Chondrocyte (in vitro differentiated cells): ENCODE data around the gene VSTM4. TPM values are rescaled to one million over a fixed set of nuclear protein-coding genes. Genes with fewer than 3 reads are reported as not detected.

Experiments used
- DNase-seq: peaks from one replicate; pipeline ENCODE4 v3.0.0; 2021; ENCODE audit warnings: mixed read lengths, low spot score
- H3K27ac Mint-ChIP-seq: one replicate; pipeline ENCODE4 v1.8.0; 2021; ENCODE audit warnings: mild to moderate bottlenecking, moderate library complexity, mixed read lengths; ENCODE audit not compliant: unreplicated experiment
- H3K27me3 Mint-ChIP-seq: 2 replicates; pipeline ENCODE4 v1.8.0; 2021; ENCODE audit warnings: low read depth, mixed read lengths
- H3K36me3 Mint-ChIP-seq: 2 replicates; pipeline ENCODE4 v1.8.0; 2021; ENCODE audit warnings: low read depth, mixed read lengths
- H3K4me1 Mint-ChIP-seq: 2 replicates; pipeline ENCODE4 v1.8.0; 2021; ENCODE audit warnings: low read depth, mild to moderate bottlenecking, mixed read lengths
- H3K4me3 Mint-ChIP-seq: one replicate; pipeline ENCODE4 v1.8.0; 2021; ENCODE audit warnings: mild to moderate bottlenecking, moderate library complexity, mixed read lengths; ENCODE audit not compliant: unreplicated experiment
- H3K9me3 Mint-ChIP-seq: 2 replicates; pipeline ENCODE4 v1.8.0; 2021; ENCODE audit warnings: low read depth, mixed read lengths
- total RNA-seq: library from RNA; stranded (reverse); gene quantifications from 3 replicates; pipeline ENCODE4 v1.2.1, GENCODE V29; 2021
- TF ChIP-seq, protein P1 (sequence below): fragments of 200-600 bp; sonication (generic); IDR thresholded peaks from 2 replicates; pipeline ENCODE4 v1.5.0; 2021; ENCODE audit warnings: antibody characterized with exemption, mild to moderate bottlenecking, moderate library complexity

VSTM4 gene
- total RNA-seq, 1 donor from 2014 or later = 7.2 TPM

DNA sequence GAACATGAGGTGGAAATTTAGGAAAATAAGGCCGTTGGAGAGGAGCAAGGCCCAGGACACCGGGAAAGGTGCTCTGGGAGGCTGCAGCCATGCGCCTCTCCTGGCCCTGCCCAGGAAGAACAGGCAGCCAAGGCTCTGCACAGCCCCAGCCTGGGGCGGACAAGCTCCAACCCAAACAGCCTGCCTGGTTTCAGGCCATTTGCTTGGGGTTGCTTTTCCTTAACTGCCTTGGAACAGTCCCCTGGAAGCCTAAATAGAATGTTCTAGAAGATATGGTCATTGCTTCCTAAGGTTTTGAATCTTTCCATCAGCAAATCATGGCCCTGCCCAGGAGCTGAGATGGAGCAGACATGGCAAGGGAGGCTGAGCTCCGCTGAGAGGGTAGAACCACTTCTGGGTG lies 11.0 kb downstream of the VSTM4 start:
- Mint-ChIP-seq H3K4me3 (no peak overlapping the region), H3K27me3 (peaks cover 1% of the 10 kb centered on the region), H3K27ac (no peak overlapping the region), H3K4me1 (peaks cover 10% of the 10 kb centered on the region), H3K36me3 (peaks cover 5% of the 10 kb centered on the region), H3K9me3 (peaks cover 2% of the 10 kb centered on the region)
- no peak for DNase-seq
- TF ChIP-seq, protein P1, sequence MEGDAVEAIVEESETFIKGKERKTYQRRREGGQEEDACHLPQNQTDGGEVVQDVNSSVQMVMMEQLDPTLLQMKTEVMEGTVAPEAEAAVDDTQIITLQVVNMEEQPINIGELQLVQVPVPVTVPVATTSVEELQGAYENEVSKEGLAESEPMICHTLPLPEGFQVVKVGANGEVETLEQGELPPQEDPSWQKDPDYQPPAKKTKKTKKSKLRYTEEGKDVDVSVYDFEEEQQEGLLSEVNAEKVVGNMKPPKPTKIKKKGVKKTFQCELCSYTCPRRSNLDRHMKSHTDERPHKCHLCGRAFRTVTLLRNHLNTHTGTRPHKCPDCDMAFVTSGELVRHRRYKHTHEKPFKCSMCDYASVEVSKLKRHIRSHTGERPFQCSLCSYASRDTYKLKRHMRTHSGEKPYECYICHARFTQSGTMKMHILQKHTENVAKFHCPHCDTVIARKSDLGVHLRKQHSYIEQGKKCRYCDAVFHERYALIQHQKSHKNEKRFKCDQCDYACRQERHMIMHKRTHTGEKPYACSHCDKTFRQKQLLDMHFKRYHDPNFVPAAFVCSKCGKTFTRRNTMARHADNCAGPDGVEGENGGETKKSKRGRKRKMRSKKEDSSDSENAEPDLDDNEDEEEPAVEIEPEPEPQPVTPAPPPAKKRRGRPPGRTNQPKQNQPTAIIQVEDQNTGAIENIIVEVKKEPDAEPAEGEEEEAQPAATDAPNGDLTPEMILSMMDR = no peak

DNA sequence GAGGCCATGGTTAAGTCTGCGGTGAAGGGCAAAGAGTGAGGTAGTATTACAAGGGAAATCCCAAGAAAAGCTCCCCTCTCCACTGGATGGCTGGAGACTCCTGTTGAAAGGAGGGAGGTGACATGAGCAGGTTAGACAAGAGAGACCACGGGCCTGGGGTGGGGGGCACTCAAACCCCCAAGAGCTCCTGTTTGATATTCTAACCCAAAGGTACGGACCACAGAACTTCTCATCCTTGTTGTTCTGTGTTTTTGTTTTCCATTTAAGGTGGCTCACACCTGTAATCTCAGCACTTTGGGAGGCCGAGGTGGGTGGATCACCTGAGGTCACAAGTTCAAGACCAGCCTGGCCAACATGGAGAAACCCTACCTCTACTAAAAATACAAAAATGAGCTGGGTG lies 11.6 kb downstream of the VSTM4 start:
- peaks cover 9% of the 10 kb centered on the region for H3K4me1 Mint-ChIP-seq
- peaks cover 7% of the 10 kb centered on the region for H3K36me3 Mint-ChIP-seq
- H3K4me3 Mint-ChIP-seq = no peak overlapping the region
- TF ChIP-seq, protein P1 = no peak
- peaks cover 2% of the 10 kb centered on the region for H3K9me3 Mint-ChIP-seq
- peaks cover 1% of the 10 kb centered on the region for H3K27me3 Mint-ChIP-seq
- DNase-seq = no peak
- H3K27ac Mint-ChIP-seq = no peak overlapping the region

DNA sequence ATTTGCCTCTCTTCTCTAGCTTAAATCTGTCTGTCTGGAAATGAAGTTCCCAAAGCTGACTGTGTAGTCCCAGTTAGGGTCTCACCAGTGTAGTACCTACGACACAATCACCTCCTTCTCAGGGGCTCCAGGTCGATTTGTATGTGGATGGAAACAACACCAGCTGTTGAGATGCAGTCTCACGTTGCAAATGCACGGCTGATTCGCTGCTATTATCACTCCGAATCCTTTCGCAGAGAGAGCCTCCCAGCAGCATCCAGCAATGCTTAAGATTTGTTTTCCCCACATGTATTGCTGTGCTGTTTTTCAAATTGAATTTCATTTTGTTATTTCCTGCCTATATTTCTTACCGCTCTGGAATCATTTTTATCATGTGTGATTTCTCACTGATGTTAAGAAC lies 16.3 kb downstream of the VSTM4 start:
- H3K4me1 Mint-ChIP-seq = no peaks in the 10 kb centered on the region
- H3K27ac Mint-ChIP-seq = no peak overlapping the region
- H3K27me3 Mint-ChIP-seq = peaks cover 1% of the 10 kb centered on the region
- no peak overlapping the region for H3K4me3 Mint-ChIP-seq
- H3K36me3 Mint-ChIP-seq = peaks cover 7% of the 10 kb centered on the region
- TF ChIP-seq, protein P1 = no peak
- peaks cover 2% of the 10 kb centered on the region for H3K9me3 Mint-ChIP-seq
- DNase-seq = no peak

DNA sequence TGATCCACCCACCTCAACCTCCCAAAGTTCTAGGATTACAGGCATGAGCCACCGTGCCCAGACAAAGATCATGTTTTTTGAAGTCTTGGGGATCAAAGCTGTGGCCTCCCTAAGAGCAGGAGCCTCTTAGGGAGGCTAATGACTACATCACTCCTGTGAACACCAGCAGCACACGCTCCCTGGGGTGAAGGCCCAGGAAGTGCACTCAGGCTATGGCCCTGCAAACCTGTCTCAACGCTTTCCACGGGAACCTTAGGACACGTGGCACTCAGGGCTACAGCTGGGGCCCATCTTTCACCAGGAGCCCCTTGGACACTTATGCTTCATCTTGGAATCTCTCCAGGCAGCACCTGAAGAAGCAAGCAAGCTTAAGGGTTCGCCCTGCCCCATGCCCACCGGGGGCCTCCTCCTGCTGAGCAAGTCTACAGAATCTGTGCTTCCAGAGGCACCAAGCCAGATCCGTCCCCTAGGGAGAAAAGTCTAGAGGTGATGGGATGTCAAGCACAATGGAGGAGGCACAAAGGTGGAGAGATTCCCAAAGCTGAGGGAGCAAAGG lies 18.4 kb downstream of the VSTM4 start:
- Mint-ChIP-seq H3K9me3 (peaks cover 2% of the 10 kb centered on the region), H3K4me3 (no peak overlapping the region), H3K36me3 (peaks cover 7% of the 10 kb centered on the region), H3K27me3 (peaks cover 1% of the 10 kb centered on the region), H3K27ac (no peak overlapping the region), H3K4me1 (no peaks in the 10 kb centered on the region)
- TF ChIP-seq, protein P1 = no peak
- no peak for DNase-seq

DNA sequence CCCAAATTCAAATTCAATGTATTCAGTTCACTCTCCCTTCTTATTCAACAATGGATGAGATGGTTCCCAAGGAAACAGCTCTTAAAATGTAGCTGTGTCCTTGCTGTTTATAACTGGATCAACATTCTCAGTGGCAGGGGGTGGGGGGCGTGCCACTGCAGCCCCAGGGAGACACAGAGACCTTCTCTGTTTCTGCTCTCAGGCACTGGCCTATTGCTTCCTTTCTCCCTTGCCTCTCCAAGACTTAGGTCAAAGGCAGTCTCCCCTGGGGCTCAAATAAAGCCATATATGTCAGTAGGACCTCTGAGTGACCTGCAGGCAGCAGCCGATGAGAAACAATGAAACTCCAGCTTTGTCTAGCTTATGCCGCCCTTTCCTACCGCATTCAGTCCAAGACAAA lies 20.7 kb downstream of the VSTM4 start:
- H3K4me3 Mint-ChIP-seq = no peak overlapping the region
- TF ChIP-seq, protein P1 = no peak
- H3K4me1 Mint-ChIP-seq = peaks cover 3% of the 10 kb centered on the region
- no peaks in the 10 kb centered on the region for H3K27me3 Mint-ChIP-seq
- H3K9me3 Mint-ChIP-seq = no peaks in the 10 kb centered on the region
- peaks cover 5% of the 10 kb centered on the region for H3K36me3 Mint-ChIP-seq
- DNase-seq = no peak
- no peak overlapping the region for H3K27ac Mint-ChIP-seq
